Pulmonary artery endothelial cell (primary cell): ENCODE data around the gene COX5A. TPM values are rescaled to one million over a fixed set of nuclear protein-coding genes. Genes with fewer than 3 reads are reported as not detected.
A peak's percentile ranks its signal among the peaks of the same experiment; 100 is the strongest.

Experiments used
- DNase-seq: peaks from one replicate; pipeline ENCODE4 v3.0.0-alpha.2; 2011; ENCODE audit warnings: low read depth, low spot score
- total RNA-seq: library from RNA; depleted of rRNA; stranded (reverse); fragments of >200 nt; gene quantifications from 2 replicates; pipeline ENCODE4 v1.2.3, GENCODE V29; 2014

Gene COX5A
- total RNA-seq, result 51.2 and 72.3 TPM in 2 replicates

DNA sequence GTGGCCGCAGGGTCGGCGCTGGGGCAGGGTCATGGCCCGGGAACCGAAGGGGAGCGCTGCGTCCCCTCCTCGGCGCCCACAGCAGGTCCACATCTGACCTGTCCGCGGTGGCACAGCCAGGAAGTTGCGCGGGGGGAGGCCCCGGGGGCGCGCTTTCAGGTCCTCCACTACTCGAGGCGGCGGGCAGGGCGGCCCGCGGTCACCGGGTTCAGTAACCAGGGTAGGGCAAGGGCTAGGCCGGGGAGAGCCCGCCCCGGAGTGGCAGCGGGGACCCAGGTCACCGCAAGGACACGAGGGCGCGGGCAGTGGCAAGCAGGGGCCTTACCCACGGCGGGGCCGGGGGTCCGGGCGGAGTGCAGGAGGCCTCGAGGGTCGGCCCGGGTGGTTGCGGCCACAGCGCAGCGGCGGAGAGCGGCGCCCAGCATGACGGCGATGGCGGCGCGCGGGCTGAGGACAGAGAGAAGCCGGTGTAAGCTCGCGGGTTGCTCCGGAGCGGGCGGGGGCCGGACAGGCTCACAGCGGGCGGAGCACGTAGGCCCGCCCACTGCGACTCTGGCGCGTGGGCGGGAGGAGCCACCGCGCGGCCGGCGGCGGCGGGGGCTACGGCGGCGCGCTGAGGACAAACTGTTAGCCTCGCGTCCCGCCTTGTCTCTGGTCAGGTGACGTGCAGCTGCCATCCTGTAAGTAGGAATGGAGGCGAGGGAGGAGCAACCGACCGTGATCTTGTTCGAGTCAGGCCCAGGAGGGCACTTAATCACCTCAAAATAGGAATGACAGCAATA is at the start of gene COX5A:
Gene COX5A (minus strand): TSS at position 484 of the 782 bp plus-strand sequence. CDS start 59 bp downstream, at position 425.
- DNase-seq, result peak; percentile 88

DNA sequence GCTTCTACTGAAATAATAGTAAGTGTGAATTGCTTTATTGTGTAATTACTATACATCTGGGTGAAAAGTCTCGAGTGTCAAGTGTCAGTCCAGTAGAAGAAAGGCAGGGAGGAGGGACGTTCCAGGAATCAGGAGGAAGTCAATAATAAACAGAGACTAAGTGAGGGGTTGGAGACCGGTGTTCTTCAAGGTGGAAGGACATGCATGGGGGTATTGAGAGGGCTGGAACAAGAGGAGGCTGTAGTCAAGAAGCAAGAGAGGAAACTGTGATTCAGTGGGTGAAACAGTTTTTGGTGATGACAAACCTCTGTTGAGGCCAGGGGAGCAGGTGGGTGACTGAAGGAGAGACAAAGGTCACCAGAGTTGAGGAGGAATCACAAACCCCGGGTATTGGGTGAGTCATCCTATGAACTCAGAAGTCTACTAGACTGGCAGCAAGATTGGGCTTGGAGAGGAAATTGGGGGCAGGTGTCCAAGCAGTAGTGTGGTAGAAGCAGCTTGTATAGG is 45.9 kb upstream of the COX5A start:
- no peak for DNase-seq

DNA sequence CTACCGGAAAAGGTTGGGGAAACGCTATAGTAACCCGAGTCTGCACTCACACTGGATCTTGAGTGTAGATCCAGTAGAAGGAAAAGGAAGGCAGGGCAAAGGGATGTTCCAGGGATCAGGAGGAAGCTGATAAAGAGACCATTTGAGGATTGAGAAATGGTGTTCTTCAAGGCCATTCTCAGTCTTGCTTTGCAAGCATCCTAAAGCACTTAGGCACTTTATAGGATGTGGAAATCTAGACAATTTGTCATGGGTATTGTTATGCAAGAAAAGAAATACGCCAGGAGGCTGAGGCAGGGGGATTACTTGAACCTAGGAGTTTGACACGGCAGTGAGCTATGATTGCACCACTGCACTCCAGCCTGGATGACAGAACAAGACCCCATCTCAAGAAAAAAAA is 44.3 kb upstream of the COX5A start:
- no peak for DNase-seq

DNA sequence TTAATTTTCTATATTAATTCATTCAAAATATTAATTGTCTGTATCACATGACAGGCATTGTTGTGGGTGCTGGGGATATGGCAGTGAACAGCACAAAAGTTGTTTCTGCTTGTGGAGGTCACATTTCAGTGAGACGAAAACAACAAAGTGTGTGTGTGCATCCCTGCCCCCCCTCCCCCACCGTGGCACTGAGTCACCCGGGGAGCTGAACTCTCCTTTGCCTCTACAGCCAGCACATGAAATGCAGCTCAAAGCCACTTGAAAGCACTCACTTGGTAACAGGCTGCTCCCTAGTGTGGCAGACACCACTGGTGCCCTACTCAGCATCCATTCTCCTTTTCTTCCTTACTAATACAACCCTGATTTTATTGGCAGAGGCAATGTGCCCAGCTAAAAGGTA is 40.6 kb upstream of the COX5A start:
- DNase-seq, result no peak

DNA sequence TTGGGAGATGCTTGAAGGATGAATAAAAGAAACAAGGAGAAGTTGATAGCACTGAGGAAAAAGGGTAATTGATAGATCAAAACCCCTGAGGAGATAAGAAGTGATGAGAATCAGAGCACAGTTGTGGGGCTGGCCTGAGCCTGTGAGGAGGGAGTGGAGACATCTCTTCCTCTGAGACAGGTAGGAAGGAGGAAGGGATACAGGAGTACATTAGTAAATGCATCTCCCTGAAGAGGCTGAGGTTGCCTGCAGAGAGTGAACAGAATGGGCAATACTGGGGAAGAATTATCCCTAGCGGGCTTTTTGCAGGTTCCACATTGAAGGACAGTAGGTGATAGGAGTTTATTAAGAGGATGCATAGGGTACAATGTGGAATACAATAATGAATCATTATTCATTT is 40.2 kb upstream of the COX5A start:
- no peak for DNase-seq

DNA sequence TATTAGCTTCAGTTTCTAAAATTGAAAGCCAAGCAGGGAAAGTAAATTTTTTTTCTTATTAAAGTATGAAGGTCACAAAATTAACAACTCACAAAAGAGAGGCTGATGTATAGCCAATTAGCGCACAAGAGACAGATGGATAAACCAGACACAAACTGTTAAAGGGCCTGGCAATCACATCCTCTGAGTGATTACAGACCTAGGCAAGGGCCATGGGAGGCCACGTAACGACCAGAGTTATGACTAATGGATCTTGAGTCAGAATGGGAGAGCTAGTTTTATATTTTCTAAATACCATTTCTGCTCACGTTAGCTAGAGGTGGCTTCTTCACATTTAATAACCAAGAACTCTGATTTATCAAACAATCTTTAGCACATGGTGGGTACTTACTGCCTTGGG is 39.7 kb upstream of the COX5A start:
- no peak for DNase-seq

DNA sequence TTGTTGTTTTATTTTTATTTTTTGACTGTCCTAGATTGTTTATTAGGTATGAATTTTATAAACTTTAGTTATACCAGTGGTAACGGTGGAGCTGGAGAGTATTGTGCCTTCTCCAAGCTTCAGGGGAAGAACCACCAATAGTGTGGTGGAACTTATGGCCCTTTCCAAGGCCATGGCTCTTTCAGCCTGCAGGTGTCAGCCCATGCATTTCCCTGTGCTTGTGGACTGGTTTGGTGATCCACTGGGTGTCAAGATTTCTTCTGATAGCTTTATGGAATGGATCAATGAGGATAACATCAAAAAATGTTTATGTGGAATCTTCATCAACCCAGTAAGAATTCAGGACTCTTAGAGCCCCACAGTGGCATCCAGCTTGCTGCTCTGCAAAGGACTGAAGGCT is 38.3 kb upstream of the COX5A start:
- DNase-seq, result no peak

DNA sequence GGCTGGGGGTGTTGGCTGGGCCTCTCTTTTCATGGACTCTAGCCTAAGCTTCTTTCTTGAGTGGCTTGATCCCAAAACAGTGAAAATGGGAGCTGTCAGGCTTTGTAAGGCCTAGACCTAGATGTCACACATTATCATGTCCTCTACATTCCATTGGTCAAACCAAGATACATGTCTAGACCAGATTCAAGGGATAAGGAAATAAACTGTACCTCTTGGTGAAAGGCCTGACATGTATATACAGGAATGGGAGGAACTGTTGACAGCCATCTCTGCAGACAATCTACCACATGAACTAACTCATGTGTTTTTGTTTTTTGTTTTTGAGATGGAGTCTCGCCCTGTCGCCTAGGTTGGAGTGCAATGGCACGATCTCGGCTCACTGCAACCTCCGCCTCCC is 29.8 kb upstream of the COX5A start:
- no peak for DNase-seq

DNA sequence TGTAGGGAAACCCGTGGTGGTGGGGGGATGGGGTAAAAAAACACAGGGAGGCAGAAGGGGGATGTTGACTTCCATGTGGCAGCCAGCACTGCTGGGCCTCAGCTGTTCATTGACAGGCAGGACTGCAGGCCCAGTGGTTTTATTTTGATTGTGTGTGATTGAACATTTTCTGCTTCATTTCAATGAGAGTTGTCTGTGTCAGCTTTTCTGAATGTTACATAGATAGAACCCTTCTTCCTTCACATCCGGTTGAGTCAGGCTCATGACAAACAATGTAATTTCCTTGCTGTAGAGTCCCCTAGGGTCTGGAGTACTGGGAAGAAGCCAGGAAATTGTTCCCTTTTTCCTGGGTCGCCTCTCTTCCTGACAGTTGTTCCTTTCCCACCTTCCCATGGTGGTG is 26.9 kb upstream of the COX5A start:
- peak; percentile 43 for DNase-seq

DNA sequence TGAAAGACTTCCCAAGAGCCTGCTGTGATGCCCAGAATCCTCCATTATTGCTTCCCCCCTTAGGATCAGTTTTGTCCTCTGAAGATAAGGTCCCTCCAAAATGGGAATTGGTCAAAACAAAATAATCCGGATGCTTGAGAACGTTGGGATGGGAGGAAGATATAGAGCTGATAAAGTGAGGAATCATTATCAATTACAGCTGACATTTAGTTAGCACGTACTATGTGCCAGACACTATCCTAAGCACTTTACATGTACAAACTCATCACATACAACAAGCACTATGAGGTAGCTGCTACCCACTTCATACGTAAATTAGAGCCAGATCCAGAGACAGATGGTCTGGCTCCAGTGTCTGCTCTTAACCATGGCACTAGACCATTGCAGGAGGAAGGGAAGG is 25.3 kb upstream of the COX5A start:
- no peak for DNase-seq

DNA sequence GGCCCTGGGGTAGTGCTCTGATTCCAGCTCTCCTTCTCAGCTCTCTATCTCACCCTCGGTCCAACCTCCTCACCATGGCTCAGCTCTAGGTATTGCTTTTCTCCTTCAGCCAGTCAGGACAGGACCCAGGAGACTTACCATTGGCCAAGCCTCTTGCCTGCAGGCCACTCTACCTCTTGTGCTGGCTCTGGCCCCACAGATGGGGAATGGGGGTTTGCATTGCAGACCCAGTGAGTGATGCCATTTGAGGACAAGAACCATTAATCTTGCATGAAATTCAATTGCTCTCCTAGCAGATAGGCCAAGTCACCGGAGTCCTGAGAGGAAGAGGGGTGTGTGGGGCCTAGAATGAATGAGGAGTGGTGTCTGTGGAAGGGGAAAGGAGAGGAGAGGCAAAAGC is 24.8 kb upstream of the COX5A start:
- DNase-seq, result no peak

DNA sequence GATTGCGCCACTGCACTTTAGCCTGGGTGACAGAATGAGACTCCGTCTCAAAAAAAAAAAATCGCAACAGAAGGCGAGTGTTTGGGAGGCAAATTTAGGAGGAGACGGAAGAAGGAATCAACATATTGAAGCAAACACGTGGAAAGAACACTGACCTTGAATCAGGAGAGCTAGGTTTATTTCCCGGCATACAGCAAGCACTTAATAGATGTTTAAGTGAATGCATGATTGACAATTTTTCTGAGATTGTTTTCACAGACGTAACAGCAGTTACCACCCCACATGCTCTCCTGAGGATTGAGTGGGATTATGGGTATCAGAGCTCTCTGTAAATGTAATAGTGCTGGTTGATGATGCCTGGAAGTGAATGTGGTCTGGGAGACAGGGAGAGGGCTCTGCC is 24.3 kb upstream of the COX5A start:
- no peak for DNase-seq

DNA sequence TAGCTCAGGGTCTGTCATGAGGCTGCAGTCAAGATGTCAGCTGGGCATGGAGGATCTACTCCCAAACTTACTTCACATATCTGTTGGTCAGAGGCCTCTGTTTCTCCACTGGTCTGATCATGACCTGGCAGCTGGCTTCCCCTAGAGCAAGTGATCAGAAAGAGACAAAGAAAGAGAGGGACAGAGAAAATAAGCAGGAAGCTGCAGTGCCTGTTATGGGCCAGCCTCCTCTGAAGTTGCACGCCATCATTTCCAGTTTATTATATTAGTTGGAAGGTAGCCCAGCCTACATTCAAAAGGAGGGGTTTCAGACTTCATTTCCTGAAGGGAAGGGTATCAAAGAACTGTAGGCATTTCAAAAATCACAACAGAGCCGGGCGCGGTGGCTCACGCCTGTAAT is 23.7 kb upstream of the COX5A start:
- no peak for DNase-seq

DNA sequence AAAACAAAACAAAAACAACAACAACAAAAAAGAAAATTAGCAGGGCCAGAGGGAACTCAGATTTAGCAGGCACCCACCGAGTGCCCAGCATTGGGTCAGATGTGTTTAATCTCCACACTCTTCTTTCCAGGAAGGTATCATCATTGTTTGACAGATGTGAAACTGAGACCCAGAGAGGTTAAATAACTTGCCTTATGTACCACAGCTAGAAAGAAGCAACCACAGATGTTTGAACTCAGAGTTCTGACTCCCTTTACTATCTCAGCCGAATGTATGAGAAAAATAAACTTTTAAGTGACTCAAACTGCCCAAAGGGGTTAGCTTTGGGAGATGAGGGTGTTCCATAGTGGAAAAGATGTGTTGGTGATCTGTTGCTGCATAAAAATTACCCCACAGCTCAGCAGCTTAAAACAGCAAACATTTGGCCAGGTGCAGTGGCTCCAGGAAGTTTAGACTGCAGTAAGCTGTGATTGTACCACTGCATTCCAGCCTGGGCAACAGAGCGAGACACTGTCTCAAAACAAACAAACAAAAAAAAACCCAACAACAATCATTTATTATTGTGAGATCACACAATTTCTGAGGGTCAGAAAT is 23.2 kb upstream of the COX5A start:
- DNase-seq, result no peak

DNA sequence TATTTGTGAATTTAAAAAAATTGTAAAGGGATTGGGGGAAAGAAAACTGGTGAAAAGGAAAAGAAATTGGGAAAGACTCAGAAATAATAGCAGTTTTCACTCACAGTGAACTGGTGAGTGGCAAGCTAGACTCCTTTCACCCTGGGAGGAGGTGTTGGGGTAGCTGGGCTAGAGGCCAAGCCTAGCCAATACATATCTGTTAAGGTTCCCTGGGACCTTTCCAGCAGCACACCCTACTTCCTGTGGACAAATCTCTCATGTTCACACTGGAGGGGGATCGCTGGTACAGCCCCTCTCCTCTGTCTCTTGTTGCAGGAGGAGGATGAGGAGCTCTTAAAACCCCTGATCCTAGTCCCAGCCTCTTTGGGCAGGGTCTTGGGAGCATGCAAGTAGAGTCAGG is 22.4 kb upstream of the COX5A start:
- no peak for DNase-seq

DNA sequence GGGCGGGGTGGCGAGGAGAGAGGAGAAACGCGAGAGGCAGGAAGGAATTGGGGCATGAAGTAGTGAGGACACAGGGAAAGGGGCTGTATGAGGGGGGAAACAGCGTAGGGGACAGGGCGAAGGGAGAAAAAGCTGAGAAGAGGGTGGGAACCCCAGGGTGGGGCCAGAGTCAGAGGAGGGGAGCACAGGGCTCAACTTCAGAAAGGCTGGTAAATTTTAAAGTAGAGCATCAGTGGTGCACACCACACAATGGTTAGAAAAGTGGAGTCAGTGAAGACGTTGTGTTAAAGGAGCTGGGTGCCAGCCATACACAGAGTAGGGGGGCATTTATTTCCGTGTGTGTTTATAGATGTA is 21.7 kb upstream of the COX5A start:
- DNase-seq, result no peak

DNA sequence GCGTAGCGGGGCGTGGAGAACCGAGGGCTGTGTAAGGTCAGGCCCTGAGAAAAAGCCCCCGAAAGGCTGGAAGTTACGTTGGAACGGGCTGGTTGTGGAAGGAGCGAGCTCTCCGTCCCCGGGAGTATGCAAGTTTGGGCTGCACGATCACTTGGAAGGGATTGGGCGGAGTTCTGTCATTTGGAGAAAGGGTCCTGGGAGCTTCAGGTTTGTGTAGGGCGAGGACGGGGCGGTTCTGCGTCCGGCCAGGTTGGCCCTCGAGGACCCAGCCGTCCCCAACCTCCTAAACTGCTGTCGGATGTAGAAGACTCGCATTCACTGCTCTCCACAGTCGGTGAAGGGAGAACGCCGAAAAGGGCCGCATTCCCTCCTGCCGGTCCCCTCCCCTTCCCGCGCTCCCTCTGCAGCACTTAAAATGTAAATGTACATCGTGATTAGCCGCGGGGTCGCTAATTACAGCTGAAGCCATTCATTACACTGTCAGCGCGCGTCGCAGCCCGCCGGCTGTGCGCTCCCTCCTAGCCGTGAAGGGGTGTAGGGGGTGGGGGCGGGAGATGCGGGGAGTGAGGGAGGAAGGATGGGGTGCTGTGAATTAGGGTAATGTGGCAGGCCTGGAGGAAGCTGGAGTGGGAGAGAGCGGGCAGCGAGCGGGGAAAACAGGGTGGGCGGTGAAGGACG is 21.2 kb upstream of the COX5A start:
- DNase-seq, result no peak

DNA sequence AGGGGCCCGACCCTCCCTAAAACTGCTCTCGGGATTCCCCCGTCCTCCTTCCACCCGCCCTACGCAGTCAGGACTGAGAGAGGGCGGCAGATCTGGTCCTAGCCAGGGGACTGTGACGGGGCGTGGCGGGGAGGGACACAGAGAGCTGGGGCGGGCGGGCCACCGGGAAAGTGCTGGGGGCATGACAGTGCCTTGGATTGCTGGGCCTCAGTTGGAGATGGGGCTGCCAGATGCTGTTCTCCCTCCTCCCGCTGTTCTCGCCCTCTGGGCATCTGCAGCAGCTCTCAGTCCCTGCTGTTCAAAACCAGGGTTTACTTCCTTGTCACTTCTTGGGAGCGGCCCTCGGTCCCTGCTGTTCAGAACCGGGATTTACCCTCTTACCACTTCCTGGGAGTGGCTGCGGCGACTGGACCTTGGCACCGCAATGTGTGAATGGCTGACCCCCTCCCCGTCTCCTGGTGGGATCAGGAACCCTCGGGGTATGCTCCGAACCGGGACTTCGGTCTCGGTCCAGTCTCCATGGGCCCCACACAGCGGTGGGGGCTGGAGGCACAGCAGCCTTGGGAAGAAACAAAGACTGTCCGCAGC is 20.5 kb upstream of the COX5A start:
- no peak for DNase-seq

DNA sequence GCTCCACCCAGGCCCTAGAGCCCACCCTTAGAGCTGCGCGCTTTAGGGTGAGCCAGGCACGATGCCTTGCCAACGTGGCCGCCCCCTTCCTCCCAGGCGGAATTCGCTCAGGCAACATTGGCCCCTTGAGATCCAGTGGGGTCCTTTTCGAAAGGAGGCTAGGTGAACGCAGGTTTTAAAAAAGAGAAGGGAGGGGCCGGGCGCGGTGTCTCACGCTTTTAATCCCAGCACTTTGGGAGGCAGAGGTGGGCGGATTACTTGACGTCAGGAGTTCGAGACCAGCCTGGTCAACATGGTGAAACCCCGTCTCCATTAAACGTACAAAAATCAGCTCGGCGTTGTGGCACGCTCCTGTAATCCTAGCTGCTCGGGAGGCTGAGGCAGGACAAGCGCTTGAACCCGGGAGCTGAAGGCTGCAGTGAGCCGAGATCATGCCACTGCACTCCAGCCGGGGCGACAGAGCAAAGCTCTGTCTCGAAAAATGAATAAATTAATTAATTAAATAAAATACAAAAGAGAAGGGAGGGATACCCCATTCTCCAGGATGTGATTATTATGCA is 19.7 kb upstream of the COX5A start:
- DNase-seq, result no peak

DNA sequence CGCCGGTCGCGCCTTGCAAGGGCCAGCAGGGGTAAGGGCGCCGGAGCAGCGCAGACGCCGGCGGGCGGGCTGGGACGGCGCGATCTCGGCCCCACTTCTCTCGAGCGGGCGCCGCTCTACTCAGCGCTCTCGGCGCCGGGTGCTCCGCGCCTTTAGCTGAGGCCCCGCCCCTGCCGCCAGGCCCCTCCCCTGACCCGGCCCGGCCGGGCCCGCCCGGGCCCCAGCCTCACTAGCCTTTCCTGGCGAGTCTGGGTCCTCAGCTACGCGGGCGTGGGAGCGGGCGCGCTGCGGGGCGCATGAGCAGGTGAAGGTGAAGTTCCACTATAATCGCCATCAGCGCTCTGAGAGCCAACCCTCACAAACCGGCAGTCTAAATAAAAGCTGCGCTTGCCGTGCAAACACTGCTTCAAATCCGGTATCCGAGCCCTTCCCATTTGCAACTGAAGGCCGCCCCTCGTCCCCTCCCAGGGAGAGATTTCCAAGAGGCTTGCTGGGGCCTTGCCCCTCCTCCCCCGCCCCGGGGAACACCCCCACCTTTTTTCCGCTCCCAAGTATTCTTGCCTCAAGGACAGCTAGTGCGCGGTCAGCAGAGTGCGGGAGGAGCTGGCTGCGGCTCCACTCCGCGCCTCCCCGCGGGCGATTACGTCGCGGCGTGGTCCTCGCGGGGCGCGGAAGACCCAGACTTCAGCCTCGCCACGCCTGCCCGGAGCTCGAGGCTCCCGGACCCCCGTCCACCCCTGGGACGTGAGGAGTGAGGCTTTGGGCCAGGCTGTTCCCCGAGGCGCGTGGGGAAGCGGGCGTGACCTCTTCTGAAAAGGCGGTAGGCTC is 19.0 kb upstream of the COX5A start, which contains the start of gene RPP25:
Gene RPP25 (minus strand): TSS at position 125 of the 828 bp plus-strand sequence. CDS start 189 bp downstream, outside the sequence.
- DNase-seq, result no peak
